GM21619 (cell line): ENCODE measurements around the gene RBX1.
A peak's percentile ranks its signal among the peaks of the same experiment; 100 is the strongest.

Source experiments
- ATAC-seq: cut with Tn5 transposase; IDR thresholded peaks from one replicate; pipeline ENCODE4 v1.9.1; 2021; ENCODE audit not compliant: unreplicated experiment

Gene RBX1

GRCh38 chr22:41021613-41022454 lies 70.7 kb downstream of the RBX1 start:
- peak; percentile 65 for ATAC-seq

DNA sequence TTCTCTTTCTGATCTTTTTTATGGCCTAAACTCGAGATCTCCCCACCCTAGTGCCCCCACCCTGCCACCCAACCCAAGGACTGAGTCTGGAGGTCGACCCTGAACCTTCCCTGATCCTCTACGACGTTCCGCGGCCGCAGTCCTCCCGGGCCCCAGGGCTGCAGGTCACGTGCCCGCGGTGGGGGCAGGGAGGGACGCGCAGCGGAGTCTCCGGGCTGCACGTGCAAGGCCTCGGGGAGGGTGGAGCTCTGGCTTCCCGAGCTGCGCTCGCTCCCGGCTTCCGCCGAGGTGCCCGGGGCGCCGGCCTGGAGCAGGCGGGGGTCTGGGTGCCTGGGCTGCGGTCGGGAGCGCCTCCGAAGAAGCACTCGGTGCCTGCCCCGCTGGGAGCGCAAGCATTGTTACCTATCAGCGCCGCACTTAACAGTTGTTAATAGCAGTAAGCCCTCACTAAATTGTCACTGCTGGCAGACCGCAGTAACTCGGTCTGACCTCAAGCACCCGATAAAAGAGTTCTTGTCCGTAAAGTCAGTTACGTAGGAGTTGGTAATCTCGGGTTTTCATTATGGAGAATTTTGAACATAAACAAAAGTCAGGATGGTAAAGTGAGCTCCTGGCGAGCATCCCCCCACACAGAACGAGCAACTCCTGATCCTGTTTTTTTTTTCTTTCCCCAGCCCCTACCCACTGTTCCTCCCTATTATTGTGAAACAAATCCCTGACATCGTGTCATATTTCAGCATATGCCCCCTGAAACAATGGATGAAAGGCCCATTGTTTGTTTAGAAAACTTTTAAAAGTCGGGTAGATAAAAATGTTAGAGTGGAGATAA lies 71.5 kb downstream of the RBX1 start:
- ATAC-seq: peak; percentile 60
